Measurements from ENCODE around the gene STT3A.

Gene STT3A

GRCh38 chr11:125561924-125562323, 30.7 kb upstream of the STT3A start:
- DNase-seq (ENCODE audit: low read depth), result no peak
- H3K4me3 ChIP-seq (ENCODE audit: low read length), result no peak overlapping the region
- TF ChIP-seq CTCF (IDR thresholded peaks at IDR 0.05; ENCODE audit: insufficient read depth, low read depth, low read length, missing control alignments), result no peak

DNA sequence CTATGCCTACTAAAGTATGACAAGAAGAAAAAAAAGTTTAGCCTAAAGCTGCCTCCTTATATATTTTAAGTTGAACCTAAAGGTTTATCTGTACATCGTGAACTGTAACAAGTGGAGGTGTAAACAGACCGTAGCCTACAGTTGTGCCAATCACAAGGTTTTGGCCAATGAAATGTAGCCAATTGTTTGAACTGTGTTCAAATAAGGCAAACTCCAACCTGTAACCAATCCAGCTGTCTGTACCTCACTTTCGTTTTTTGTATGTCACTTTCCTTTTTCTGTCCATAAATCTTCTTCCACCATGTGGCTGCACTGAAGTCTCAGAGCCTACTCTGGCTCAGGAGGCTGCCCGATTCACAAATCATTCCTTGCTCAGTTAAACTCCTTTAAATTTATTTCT, 30.2 kb upstream of the STT3A start:
- no peak for TF ChIP-seq CTCF (IDR thresholded peaks at IDR 0.05; ENCODE audit: insufficient read depth, low read depth, low read length, missing control alignments)
- DNase-seq (ENCODE audit: low read depth), result no peak
- H3K4me3 ChIP-seq (ENCODE audit: low read length), result no peak overlapping the region

DNA sequence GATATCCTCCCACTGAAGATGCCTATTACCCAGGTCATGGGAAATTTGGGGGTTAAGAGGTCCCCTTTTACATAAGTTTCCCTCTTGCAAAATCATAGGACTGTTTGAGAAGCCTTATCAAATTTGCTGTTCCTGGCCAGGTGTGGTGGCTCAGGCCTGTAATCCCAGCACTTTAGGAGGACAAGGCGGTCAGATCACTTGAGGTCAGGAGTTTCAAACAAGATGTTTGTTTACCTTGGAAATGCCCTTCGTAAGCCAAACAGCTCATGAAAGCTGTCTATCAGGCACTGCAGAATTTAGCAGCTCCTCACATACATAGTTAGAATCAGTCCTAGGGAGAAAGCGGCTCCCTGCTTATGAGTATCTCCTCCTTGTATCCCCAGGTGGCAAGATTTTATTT, 28.3 kb upstream of the STT3A start:
- H3K4me3 ChIP-seq (ENCODE audit: low read length), result no peak overlapping the region
- no peak for TF ChIP-seq CTCF (IDR thresholded peaks at IDR 0.05; ENCODE audit: insufficient read depth, low read depth, low read length, missing control alignments)
- DNase-seq (ENCODE audit: low read depth), result no peak

DNA sequence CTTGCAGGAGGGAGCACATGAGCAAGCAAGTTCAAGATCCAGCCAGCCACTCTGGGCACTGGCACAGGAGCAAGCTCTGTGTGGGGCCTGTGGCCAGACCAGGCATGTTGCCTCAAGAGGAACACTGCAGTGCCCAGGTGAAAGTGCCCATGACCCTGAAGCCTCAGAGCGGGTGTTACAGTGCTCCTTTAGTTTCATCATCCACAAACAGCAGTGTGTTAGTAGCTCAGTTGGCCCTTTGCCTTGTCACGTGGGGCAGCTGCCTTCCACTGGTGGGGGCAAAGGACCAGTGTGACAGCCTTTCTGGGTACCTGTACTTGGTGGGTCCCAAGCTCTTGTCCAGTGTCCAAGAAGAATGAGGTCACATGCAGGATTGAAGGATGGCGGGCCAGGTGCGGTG, 26.4 kb upstream of the STT3A start:
- DNase-seq (ENCODE audit: low read depth), result no peak
- no peak for TF ChIP-seq CTCF (IDR thresholded peaks at IDR 0.05; ENCODE audit: insufficient read depth, low read depth, low read length, missing control alignments)
- no peak overlapping the region for H3K4me3 ChIP-seq (ENCODE audit: low read length)

DNA sequence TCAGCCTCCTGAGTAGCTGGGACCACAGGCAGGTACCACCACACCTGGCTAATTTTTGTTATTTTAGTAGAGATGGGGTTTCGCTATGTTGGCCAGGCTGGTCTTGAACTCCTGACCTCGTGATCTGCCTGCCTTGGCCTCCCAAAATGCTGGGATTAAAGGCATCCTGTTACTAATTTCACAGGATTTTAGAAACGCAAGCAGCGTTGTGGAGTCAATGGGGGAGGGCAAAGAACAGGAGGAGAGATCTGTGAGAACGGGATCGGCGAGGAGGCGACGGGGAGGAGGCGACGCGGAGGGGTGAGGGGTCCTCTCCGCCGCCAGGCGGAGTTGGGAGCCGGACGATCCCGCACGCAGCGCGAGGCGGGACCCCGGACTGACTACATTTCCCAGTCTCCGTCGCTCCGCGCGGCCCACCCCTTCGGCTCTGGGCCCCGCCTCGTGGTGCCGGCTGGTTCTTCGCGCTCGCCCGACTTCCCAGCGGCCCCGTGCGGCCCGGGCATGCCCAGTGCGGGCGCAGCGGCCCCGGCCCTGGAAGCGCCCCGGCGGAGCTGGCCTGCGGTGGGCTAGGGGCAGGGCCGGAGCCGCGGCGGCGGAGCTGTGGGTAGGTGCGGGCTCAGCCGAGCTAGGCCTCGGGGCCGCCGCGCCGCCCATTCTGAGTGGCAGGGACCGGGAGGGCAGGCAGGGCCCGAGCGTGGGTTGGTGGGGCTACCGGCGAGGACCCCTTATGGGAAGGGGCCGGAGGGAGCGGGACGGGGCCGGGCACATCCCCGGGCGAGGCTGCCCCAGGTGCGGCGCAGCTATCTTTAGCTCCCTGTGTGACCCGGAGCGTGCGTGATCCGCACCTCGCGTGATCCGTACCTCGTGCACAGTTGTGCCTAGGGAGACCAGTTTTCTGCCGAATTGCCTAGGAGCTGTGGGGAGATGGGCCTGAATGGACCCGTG, 23.4 kb upstream of the STT3A start, which contains the start of gene EI24:
Gene EI24, plus strand, starts transcription at position 508 of the 945 bp plus-strand sequence. CDS start 3,051 bp downstream, outside the sequence.
- DNase-seq (ENCODE audit: low read depth), result peak; percentile 94
- H3K4me3 ChIP-seq (ENCODE audit: low read length), result peak within 1 kb of the TSS; percentile 85
- peak; percentile 52 for TF ChIP-seq CTCF (IDR thresholded peaks at IDR 0.05; ENCODE audit: insufficient read depth, low read depth, low read length, missing control alignments)

- no peak for TF ChIP-seq CTCF (IDR thresholded peaks at IDR 0.05; ENCODE audit: insufficient read depth, low read depth, low read length, missing control alignments)
- DNase-seq (ENCODE audit: low read depth), result peak; percentile 49
- H3K4me3 ChIP-seq (ENCODE audit: low read length), result peak overlapping the region; percentile 85
Observed at GRCh38 chr11:125569915-125570621, 22.6 kb upstream of the STT3A start.
